SU-DHL-6 (cell line): ENCODE data around the gene DHX9.

Experiments used
- H2AFZ ChIP-seq: fragments of 200-600 bp; sonication (generic); 2 replicates; pipeline ENCODE4 v1.6.1; 2014; ENCODE audit warnings: low read depth, mild to moderate bottlenecking, moderate library complexity, mixed read lengths, antibody characterized with exemption, low read length; ENCODE audit not compliant: severe bottlenecking
- H3F3A ChIP-seq: fragments of 200-600 bp; shearing (Covaris generic); 2 replicates; pipeline ENCODE4 v1.6.0; 2016; ENCODE audit warnings: antibody characterized with exemption, mild to moderate bottlenecking; ENCODE audit not compliant: insufficient read depth
- H3K27ac ChIP-seq: fragments of 200-600 bp; sonication (generic); 2 replicates; pipeline ENCODE4 v1.5.1; 2016; ENCODE audit warnings: low read depth, mild to moderate bottlenecking, low read length, moderate library complexity, mixed read lengths
- H3K27me3 ChIP-seq: fragments of 200-600 bp; sonication (generic), shearing (Covaris generic); 2 replicates; pipeline ENCODE4 v1.6.0; 2014; ENCODE audit warnings: mild to moderate bottlenecking, low read length
- H3K36me3 ChIP-seq: fragments of 200-600 bp; sonication (generic); 2 replicates; pipeline ENCODE4 v1.6.1; 2014; ENCODE audit warnings: mild to moderate bottlenecking, low read length, mixed read lengths
- H3K4me2 ChIP-seq: fragments of 300-600, 200-600 bp; shearing (Covaris generic), sonication (generic); 2 replicates; pipeline ENCODE4 v1.6.0; 2014; ENCODE audit warnings: low read length, low read depth, mild to moderate bottlenecking; ENCODE audit not compliant: poor library complexity, severe bottlenecking
- H3K4me3 ChIP-seq: fragments of 200-600 bp; sonication (generic); 2 replicates; pipeline ENCODE4 v1.5.1; 2014; ENCODE audit warnings: antibody characterized with exemption, low read length, mild to moderate bottlenecking, mixed read lengths; ENCODE audit not compliant: insufficient read depth, poor library complexity, severe bottlenecking
- H3K79me2 ChIP-seq: fragments of 200-600 bp; sonication (generic); 2 replicates; pipeline ENCODE4 v1.6.1; 2014; ENCODE audit warnings: mild to moderate bottlenecking, low read length, moderate library complexity; ENCODE audit not compliant: insufficient read depth
- H3K9ac ChIP-seq: fragments of 200-600 bp; sonication (generic); 2 replicates; pipeline ENCODE4 v1.7.0; 2014; ENCODE audit warnings: mild to moderate bottlenecking, low read length
- H3K9me2 ChIP-seq: fragments of 200-600 bp; sonication (generic); replicated peaks from 2 replicates; pipeline ENCODE4 v1.6.1; 2014; ENCODE audit warnings: low read length; ENCODE audit not compliant: insufficient read depth
- H3K9me3 ChIP-seq: fragments of 200-600 bp; sonication (generic); 2 replicates; pipeline ENCODE4 v1.6.1; 2014; ENCODE audit warnings: low read length, mixed read lengths; ENCODE audit not compliant: insufficient read depth
- H4K20me1 ChIP-seq: fragments of 200-600 bp; sonication (generic); 2 replicates; pipeline ENCODE4 v1.6.1; 2014; ENCODE audit warnings: low read depth, mild to moderate bottlenecking, antibody characterized with exemption, low read length, moderate library complexity, mixed read lengths
- EZH2phosphoT487 ChIP-seq: fragments of 200-600 bp; sonication (generic), shearing (Covaris generic); conservative IDR thresholded peaks from 2 replicates; pipeline ENCODE4 v1.6.1; 2018; ENCODE audit warnings: mild to moderate bottlenecking, antibody characterized with exemption, low read length, moderate library complexity, mixed read lengths
- TF ChIP-seq, protein P1 (sequence below): fragments of 200-600 bp; sonication (generic); IDR thresholded peaks from one replicate; pipeline ENCODE4 v1.5.1; 2017; ENCODE audit warnings: antibody characterized with exemption, mild to moderate bottlenecking, low read length, moderate library complexity; ENCODE audit not compliant: insufficient read depth, poor library complexity, severe bottlenecking

Gene DHX9

DNA sequence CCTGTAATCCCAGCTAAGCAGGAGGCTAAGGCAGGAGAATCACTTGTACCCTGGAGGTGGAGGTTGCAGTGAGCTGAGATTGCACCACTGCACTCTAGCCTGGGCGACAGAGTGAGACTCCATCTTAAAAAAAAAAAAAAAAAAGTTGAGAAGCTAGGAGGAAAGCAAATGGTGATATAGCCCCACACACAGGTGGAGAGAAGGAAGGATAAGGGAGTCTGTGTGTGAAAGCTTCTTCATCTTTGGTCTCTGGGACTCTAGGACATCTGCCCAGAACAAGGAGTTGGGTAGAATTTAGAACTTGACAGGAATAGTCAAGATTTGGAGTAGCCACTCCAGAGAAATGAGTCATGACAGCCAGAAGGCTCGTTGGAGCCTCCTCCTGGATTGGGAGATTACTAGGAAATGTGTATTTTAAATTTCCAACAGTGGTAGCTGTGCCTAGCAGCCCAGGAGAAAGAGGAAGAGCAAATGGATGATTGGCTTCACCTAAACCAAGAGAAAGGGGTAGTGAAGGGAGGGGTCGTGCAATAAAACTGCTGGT, 29.7 kb upstream of the DHX9 start:
- Histone ChIP-seq H3K9me2 (no peaks in the 10 kb centered on the region), H3K4me2 (no peak overlapping the region), H3K27ac (no peak overlapping the region)

DNA sequence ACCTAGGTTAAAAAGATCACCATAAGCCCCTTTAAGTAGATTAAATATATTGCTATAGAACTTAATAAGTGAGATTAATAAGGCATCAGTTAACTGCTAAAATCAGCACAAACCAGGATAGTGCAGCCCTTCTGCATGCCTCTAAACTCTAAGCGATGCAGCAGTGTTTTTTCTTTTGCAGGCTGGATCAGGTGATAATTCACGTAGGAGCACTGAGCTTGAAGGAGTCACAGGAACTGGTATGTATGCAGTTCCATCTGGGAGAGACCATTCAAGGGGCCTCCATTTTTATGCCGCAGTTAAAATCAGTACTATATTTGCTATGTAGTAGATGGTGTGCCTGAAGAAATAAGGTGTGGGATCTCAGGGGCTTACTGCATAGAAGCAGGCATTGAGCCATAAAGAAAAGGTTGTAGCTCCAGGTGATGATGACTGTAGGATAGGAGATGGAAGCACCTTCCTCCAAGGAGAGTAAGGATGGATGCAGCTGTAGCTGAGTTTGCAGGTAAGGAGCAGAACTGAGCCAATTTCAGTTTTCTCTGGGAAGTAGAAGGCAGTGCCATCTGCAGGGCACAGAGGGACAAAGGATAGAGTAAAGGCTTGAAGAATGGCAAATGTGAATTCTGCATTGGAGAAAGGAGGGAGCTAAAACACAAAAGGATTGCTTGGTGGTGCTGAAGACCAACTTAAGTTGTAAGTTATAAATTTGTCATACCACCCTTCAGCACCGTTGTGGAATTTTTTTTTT, 27.0 kb upstream of the DHX9 start:
- H3K27ac ChIP-seq, result no peak overlapping the region
- H3K79me2 ChIP-seq, result no peaks in the 10 kb centered on the region
- no peak overlapping the region for H3K9ac ChIP-seq
- no peaks in the 10 kb centered on the region for H3K27me3 ChIP-seq
- no peaks in the 10 kb centered on the region for H3K9me3 ChIP-seq
- H3K36me3 ChIP-seq, result no peaks in the 10 kb centered on the region; the same call in 1 of the 2 replicates
- no peak overlapping the region for H3K4me3 ChIP-seq
- no peak overlapping the region for H2AFZ ChIP-seq
- no peaks in the 10 kb centered on the region for H3F3A ChIP-seq
- no peaks in the 10 kb centered on the region for H3K9me2 ChIP-seq
- no peaks in the 10 kb centered on the region for H4K20me1 ChIP-seq
- no peak overlapping the region for H3K4me2 ChIP-seq
- TF ChIP-seq, protein P1, sequence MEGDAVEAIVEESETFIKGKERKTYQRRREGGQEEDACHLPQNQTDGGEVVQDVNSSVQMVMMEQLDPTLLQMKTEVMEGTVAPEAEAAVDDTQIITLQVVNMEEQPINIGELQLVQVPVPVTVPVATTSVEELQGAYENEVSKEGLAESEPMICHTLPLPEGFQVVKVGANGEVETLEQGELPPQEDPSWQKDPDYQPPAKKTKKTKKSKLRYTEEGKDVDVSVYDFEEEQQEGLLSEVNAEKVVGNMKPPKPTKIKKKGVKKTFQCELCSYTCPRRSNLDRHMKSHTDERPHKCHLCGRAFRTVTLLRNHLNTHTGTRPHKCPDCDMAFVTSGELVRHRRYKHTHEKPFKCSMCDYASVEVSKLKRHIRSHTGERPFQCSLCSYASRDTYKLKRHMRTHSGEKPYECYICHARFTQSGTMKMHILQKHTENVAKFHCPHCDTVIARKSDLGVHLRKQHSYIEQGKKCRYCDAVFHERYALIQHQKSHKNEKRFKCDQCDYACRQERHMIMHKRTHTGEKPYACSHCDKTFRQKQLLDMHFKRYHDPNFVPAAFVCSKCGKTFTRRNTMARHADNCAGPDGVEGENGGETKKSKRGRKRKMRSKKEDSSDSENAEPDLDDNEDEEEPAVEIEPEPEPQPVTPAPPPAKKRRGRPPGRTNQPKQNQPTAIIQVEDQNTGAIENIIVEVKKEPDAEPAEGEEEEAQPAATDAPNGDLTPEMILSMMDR, result no peak
- TF ChIP-seq EZH2phosphoT487, result no peak

More for the DNA sequence above, 29.7 kb upstream of the DHX9 start:
- no peak overlapping the region for H3K4me3 ChIP-seq
- no peaks in the 10 kb centered on the region for H3K9me3 ChIP-seq
- H3F3A ChIP-seq, result no peaks in the 10 kb centered on the region
- H4K20me1 ChIP-seq, result no peaks in the 10 kb centered on the region
- H3K79me2 ChIP-seq, result no peaks in the 10 kb centered on the region
- TF ChIP-seq, protein P1, result no peak
- no peak for TF ChIP-seq EZH2phosphoT487
- no peaks in the 10 kb centered on the region for H3K27me3 ChIP-seq
- no peaks in the 10 kb centered on the region for H3K36me3 ChIP-seq
- no peak overlapping the region for H2AFZ ChIP-seq
- H3K9ac ChIP-seq, result no peak overlapping the region

DNA sequence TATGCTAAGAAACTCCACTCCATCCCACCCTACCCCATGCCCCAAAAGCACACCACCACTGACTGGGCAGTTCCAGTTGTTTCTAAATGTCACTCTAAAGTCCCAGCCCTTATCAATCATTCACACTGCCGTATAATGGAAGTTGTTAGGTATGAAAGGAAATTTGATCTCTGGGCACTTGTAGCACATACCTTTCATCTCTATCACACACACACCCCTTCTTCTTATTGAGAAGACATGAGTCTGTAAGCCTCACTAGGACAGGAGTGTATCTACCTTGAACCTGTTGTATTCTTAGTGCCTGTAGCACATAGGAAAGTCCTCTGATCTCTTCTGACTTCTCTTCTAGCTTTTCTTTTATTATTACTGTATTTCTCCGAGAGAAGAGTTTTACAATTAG, 22.3 kb upstream of the DHX9 start:
- no peaks in the 10 kb centered on the region for H3K9me2 ChIP-seq
- no peak overlapping the region for H3K27ac ChIP-seq
- H3F3A ChIP-seq, result no peaks in the 10 kb centered on the region
- no peaks in the 10 kb centered on the region for H3K27me3 ChIP-seq
- H3K36me3 ChIP-seq, result no peaks in the 10 kb centered on the region; the same call in 1 of the 2 replicates
- H2AFZ ChIP-seq, result no peak overlapping the region
- no peak overlapping the region for H3K9ac ChIP-seq
- no peaks in the 10 kb centered on the region for H4K20me1 ChIP-seq
- no peak overlapping the region for H3K4me3 ChIP-seq
- H3K9me3 ChIP-seq, result no peaks in the 10 kb centered on the region
- no peak for TF ChIP-seq EZH2phosphoT487
- TF ChIP-seq, protein P1, result no peak
- H3K4me2 ChIP-seq, result no peak overlapping the region
- no peaks in the 10 kb centered on the region for H3K79me2 ChIP-seq
